CD4-positive, alpha-beta memory T cell (primary cell): ENCODE results near the gene S1PR3. TPM values are rescaled to one million over a fixed set of nuclear protein-coding genes. Genes with fewer than 3 reads are reported as not detected.

Source experiments
- CTCF ChIA-PET: fragments of 350-600 bp; sonication (Branson Sonifier 250); formaldehyde crosslinking; loops from one replicate; lab custom pipeline; 2021; ENCODE audit warnings: inconsistent platforms; ENCODE audit not compliant: partially characterized antibody; lab: Charles Lee
- POLR2A ChIA-PET: fragments of 350-600 bp; sonication (Branson Sonifier 250); formaldehyde crosslinking; loops from one replicate; lab custom pipeline; 2021; ENCODE audit not compliant: partially characterized antibody; lab: Charles Lee
- DNase-seq, 5 donors: peaks; one replicate each; pipeline versions ENCODE4 v3.0.0 to v3.0.0-alpha.2; 2020 to 2022; ENCODE audit warnings: mixed read lengths in 1 of 5
- H3K27ac ChIP-seq: one replicate; pipeline ENCODE4 v1.7.0; 2013; ENCODE audit warnings: low read depth, low read length
- H3K27me3 ChIP-seq: 2 replicates; pipeline ENCODE4 v1.7.0; 2013; ENCODE audit warnings: mild to moderate bottlenecking, low read length, moderate library complexity; ENCODE audit not compliant: insufficient read depth
- H3K36me3 ChIP-seq: 2 replicates; pipeline ENCODE4 v1.7.0; 2013; ENCODE audit warnings: mild to moderate bottlenecking, low read length, moderate library complexity; ENCODE audit not compliant: insufficient read depth
- H3K4me1 ChIP-seq: 2 replicates; pipeline ENCODE4 v1.7.0; 2013; ENCODE audit warnings: mild to moderate bottlenecking, low read length, moderate library complexity; ENCODE audit not compliant: insufficient read depth
- H3K4me3 ChIP-seq, 2 donors: one replicate each; pipeline ENCODE4 v1.7.0; 2013; ENCODE audit warnings: low read length in 2 of 2, mild to moderate bottlenecking in 1 of 2
- H3K9me3 ChIP-seq, 2 donors: one replicate each; pipeline ENCODE4 v1.7.0; 2013; ENCODE audit warnings: low read length in 2 of 2, control low read depth in 1 of 2; ENCODE audit not compliant: control insufficient read depth in 1 of 2
- H3K27ac Mint-ChIP-seq, 7 donors: one replicate each; pipeline ENCODE4 v1.8.0; 2020 to 2021; ENCODE audit warnings: mixed read lengths in 7 of 7, mild to moderate bottlenecking in 6 of 7, inconsistent platforms in 3 of 7, moderate library complexity in 3 of 7
- H3K27me3 Mint-ChIP-seq, 2 donors: one replicate each; pipeline ENCODE4 v1.8.0; 2020 to 2021; ENCODE audit warnings: mixed read lengths in 2 of 2
- H3K36me3 Mint-ChIP-seq, 2 donors: one replicate each; pipeline ENCODE4 v1.8.0; 2020 to 2021; ENCODE audit warnings: mixed read lengths in 2 of 2, inconsistent platforms in 1 of 2, mild to moderate bottlenecking in 1 of 2
- H3K4me1 Mint-ChIP-seq, 4 donors: one replicate each; pipeline ENCODE4 v1.8.0; 2020 to 2021; ENCODE audit warnings: mixed read lengths in 4 of 4, mild to moderate bottlenecking in 1 of 4
- H3K4me3 Mint-ChIP-seq, 8 donors: one replicate each; pipeline ENCODE4 v1.8.0; 2020 to 2021; ENCODE audit warnings: mixed read lengths in 8 of 8, mild to moderate bottlenecking in 7 of 8, moderate library complexity in 6 of 8, inconsistent platforms in 3 of 8
- H3K9me3 Mint-ChIP-seq, 8 donors: one replicate each; pipeline ENCODE4 v1.8.0; 2020 to 2021; ENCODE audit warnings: mixed read lengths in 8 of 8, mild to moderate bottlenecking in 5 of 8, inconsistent platforms in 3 of 8, moderate library complexity in 1 of 8
- intact Hi-C: fragments of 100-400 bp; cut with micrococcal nuclease; formaldehyde crosslinking; loops from one replicate; pipeline ENCODE4 v1.15.1; 2023
- polyA plus RNA-seq, 2 donors: library from polyadenylated mRNA; unstranded; fragments of 300-500 nt; fragmentation: Illumina TruSeq; gene quantifications; one replicate each; pipeline ENCODE4 v1.2.3, GENCODE V29; 2021
- total RNA-seq, 2 experiments: library from RNA; stranded (reverse); gene quantifications; one replicate each; pipeline ENCODE4 v1.2.3, GENCODE V29; 2021

S1PR3 gene
- total and polyA plus RNA-seq, 4 experiments from 2014 or later = not detected

- Mint-ChIP-seq H3K4me1 (peaks cover 0 to 14% (median 2%) of the 10 kb centered on the region in 4 donors), H3K9me3 (peaks cover 0 to 2% (median 0%) of the 10 kb centered on the region in 8 donors), H3K36me3 (no peaks in the 10 kb centered on the region), H3K27me3 (peaks cover 11 to 15% of the 10 kb centered on the region in 2 donors), H3K27ac (no peak overlapping the region), H3K4me3 (no peak overlapping the region)
- ChIA-PET CTCF (no interaction called here), POLR2A (no interaction called here)
- H3K4me3 ChIP-seq = no peak overlapping the region
- H3K27me3 ChIP-seq = no peaks in the 10 kb centered on the region
- intact Hi-C loops = no loop called here
- no peaks in the 10 kb centered on the region for H3K36me3 ChIP-seq
- DNase-seq = no peak
- no peak overlapping the region for H3K27ac ChIP-seq
- H3K4me1 ChIP-seq = no peaks in the 10 kb centered on the region
- no peaks in the 10 kb centered on the region for H3K9me3 ChIP-seq
These were observed 7.6 kb downstream of the S1PR3 start for GRCh38 chr9:88998911-88999310.

GRCh38 chr9:89000371-89000781 lies 9.1 kb downstream of the S1PR3 start:
- Mint-ChIP-seq H3K27ac (peak overlapping the region in 1 of 7 donors; percentile 8), H3K4me3 (no peak overlapping the region), H3K9me3 (peaks cover 0 to 2% (median 0%) of the 10 kb centered on the region in 8 donors), H3K36me3 (no peaks in the 10 kb centered on the region), H3K27me3 (peaks cover 10 to 11% of the 10 kb centered on the region in 2 donors), H3K4me1 (peaks cover 0 to 14% (median 2%) of the 10 kb centered on the region in 4 donors)
- ChIA-PET CTCF (interaction anchor here (1.0 to 1.5 kb wide), 7 partner anchors 10 to 415 kb away, joined by 3 to 13 read pairs (median 5); no protein-coding TSS in a partner anchor), POLR2A (no interaction called here)
- H3K9me3 ChIP-seq = no peaks in the 10 kb centered on the region
- H3K36me3 ChIP-seq = no peaks in the 10 kb centered on the region
- no peak for DNase-seq
- H3K4me3 ChIP-seq = no peak overlapping the region
- H3K4me1 ChIP-seq = no peaks in the 10 kb centered on the region
- no peak overlapping the region for H3K27ac ChIP-seq
- intact Hi-C loops = loop anchor here (2.0 kb wide), 2 partner anchors 278 to 340 kb away; no protein-coding TSS in a partner anchor
- no peaks in the 10 kb centered on the region for H3K27me3 ChIP-seq

GRCh38 chr9:89000973-89001916 lies 10.0 kb downstream of the S1PR3 start:
- Histone ChIP-seq H3K4me1 (no peaks in the 10 kb centered on the region), H3K27me3 (no peaks in the 10 kb centered on the region), H3K36me3 (no peaks in the 10 kb centered on the region), H3K9me3 (no peaks in the 10 kb centered on the region), H3K4me3 (no peak overlapping the region), H3K27ac (no peak overlapping the region)
- ChIA-PET POLR2A (no interaction called here), CTCF (interaction anchor here (0.5 to 1.5 kb wide), 9 partner anchors 9 to 898 kb away, joined by 3 to 13 read pairs (median 4); no protein-coding TSS in a partner anchor)
- H3K27ac Mint-ChIP-seq = no peak overlapping the region
- H3K27me3 Mint-ChIP-seq = peaks cover 10 to 13% of the 10 kb centered on the region in 2 donors
- no peaks in the 10 kb centered on the region for H3K36me3 Mint-ChIP-seq
- DNase-seq = peak; percentile 52 to 58 (median 54)
- H3K4me1 Mint-ChIP-seq = peaks cover 0 to 14% (median 2%) of the 10 kb centered on the region in 4 donors
- intact Hi-C loops = loop anchor here (1.0 to 2.0 kb wide), 3 partner anchors 278 to 407 kb away; no protein-coding TSS in a partner anchor
- no peak overlapping the region for H3K4me3 Mint-ChIP-seq
- H3K9me3 Mint-ChIP-seq = peaks cover 0 to 2% (median 0%) of the 10 kb centered on the region in 8 donors

GRCh38 chr9:89001917-89002540 lies 10.8 kb downstream of the S1PR3 start:
- ChIA-PET POLR2A (no interaction called here), CTCF (interaction anchor here (1.4 kb wide), 1 partner anchor 416 kb away, joined by 3 read pairs; no protein-coding TSS in a partner anchor)
- H3K4me1 ChIP-seq = no peaks in the 10 kb centered on the region
- no peak overlapping the region for H3K27ac ChIP-seq
- Mint-ChIP-seq H3K4me3 (no peak overlapping the region), H3K36me3 (no peaks in the 10 kb centered on the region), H3K27me3 (peaks cover 6 to 13% of the 10 kb centered on the region in 2 donors), H3K4me1 (peaks cover 0 to 14% (median 2%) of the 10 kb centered on the region in 4 donors), H3K9me3 (peaks cover 0 to 2% (median 0%) of the 10 kb centered on the region in 8 donors), H3K27ac (no peak overlapping the region)
- H3K9me3 ChIP-seq = no peaks in the 10 kb centered on the region
- H3K27me3 ChIP-seq = no peaks in the 10 kb centered on the region
- no peaks in the 10 kb centered on the region for H3K36me3 ChIP-seq
- intact Hi-C loops = loop anchor here (1.0 to 2.0 kb wide), 3 partner anchors 279 to 408 kb away; no protein-coding TSS in a partner anchor
- DNase-seq = no peak
- no peak overlapping the region for H3K4me3 ChIP-seq

GRCh38 chr9:89002987-89003386 lies 11.7 kb downstream of the S1PR3 start:
- no peak overlapping the region for H3K27ac Mint-ChIP-seq
- no peaks in the 10 kb centered on the region for H3K36me3 ChIP-seq
- CTCF ChIA-PET = no interaction called here

GRCh38 chr9:89005323-89005722 lies 14.1 kb downstream of the S1PR3 start:
- Mint-ChIP-seq H3K36me3 (no peaks in the 10 kb centered on the region), H3K4me1 (peaks cover 0 to 14% (median 2%) of the 10 kb centered on the region in 4 donors), H3K27me3 (peaks cover 6 to 11% of the 10 kb centered on the region in 2 donors), H3K27ac (no peak overlapping the region), H3K4me3 (no peak overlapping the region), H3K9me3 (peaks cover 0 to 2% (median 0%) of the 10 kb centered on the region in 8 donors)
- no peak for DNase-seq
- Histone ChIP-seq H3K4me3 (no peak overlapping the region), H3K27me3 (no peaks in the 10 kb centered on the region), H3K36me3 (no peaks in the 10 kb centered on the region), H3K9me3 (no peaks in the 10 kb centered on the region), H3K27ac (no peak overlapping the region), H3K4me1 (no peaks in the 10 kb centered on the region)
- ChIA-PET CTCF (no interaction called here), POLR2A (no interaction called here)
- intact Hi-C loops = no loop called here

More at GRCh38 chr9:89002987-89003386, 11.7 kb downstream of the S1PR3 start:
- H3K4me1 Mint-ChIP-seq = peaks cover 0 to 14% (median 2%) of the 10 kb centered on the region in 4 donors
- H3K27me3 ChIP-seq = no peaks in the 10 kb centered on the region
- H3K9me3 Mint-ChIP-seq = peaks cover 0 to 2% (median 0%) of the 10 kb centered on the region in 8 donors
- no peaks in the 10 kb centered on the region for H3K9me3 ChIP-seq
- H3K27ac ChIP-seq = no peak overlapping the region
- H3K27me3 Mint-ChIP-seq = peaks cover 4 to 11% of the 10 kb centered on the region in 2 donors
- H3K36me3 Mint-ChIP-seq = no peaks in the 10 kb centered on the region
- no peak overlapping the region for H3K4me3 ChIP-seq
- H3K4me1 ChIP-seq = no peaks in the 10 kb centered on the region
- no peak for DNase-seq
- POLR2A ChIA-PET = no interaction called here
- no peak overlapping the region for H3K4me3 Mint-ChIP-seq
- intact Hi-C loops = no loop called here

- no peaks in the 10 kb centered on the region for H3K9me3 ChIP-seq
- POLR2A ChIA-PET = no interaction called here
- intact Hi-C loops = no loop called here
These were observed 15.0 kb downstream of the S1PR3 start for GRCh38 chr9:89006267-89006666.

More at GRCh38 chr9:89006267-89006666, 15.0 kb downstream of the S1PR3 start:
- Histone ChIP-seq H3K4me3 (no peak overlapping the region), H3K27ac (no peak overlapping the region), H3K4me1 (no peaks in the 10 kb centered on the region), H3K27me3 (no peaks in the 10 kb centered on the region), H3K36me3 (no peaks in the 10 kb centered on the region)
- no peak overlapping the region for H3K27ac Mint-ChIP-seq
- H3K9me3 Mint-ChIP-seq = peaks cover 0 to 2% (median 0%) of the 10 kb centered on the region in 8 donors
- no peaks in the 10 kb centered on the region for H3K36me3 Mint-ChIP-seq
- H3K4me1 Mint-ChIP-seq = peaks cover 0 to 8% (median 0%) of the 10 kb centered on the region in 4 donors
- H3K4me3 Mint-ChIP-seq = no peak overlapping the region
- no peak for DNase-seq
- CTCF ChIA-PET = no interaction called here
- H3K27me3 Mint-ChIP-seq = peaks cover 6 to 11% of the 10 kb centered on the region in 2 donors
